ENCODE data around the gene KLK6.
A peak's percentile ranks its signal among the peaks of the same experiment; 100 is the strongest.

The KLK6 gene

GRCh38 chr19:50947123-50947522 is 22.3 kb downstream of the KLK6 start:
- DNase-seq, result no peak

GRCh38 chr19:50944795-50945194 is 24.6 kb downstream of the KLK6 start:
- DNase-seq, result no peak

GRCh38 chr19:50943074-50943828 is 26.1 kb downstream of the KLK6 start:
- DNase-seq, result no peak

- no peak for DNase-seq
Observed at GRCh38 chr19:50939596-50939995, 29.8 kb downstream of the KLK6 start.

GRCh38 chr19:50933640-50934039 is 35.8 kb downstream of the KLK6 start:
- no peak for DNase-seq

- no peak for DNase-seq
Observed at GRCh38 chr19:50932690-50933083, 36.7 kb downstream of the KLK6 start.

- DNase-seq, result no peak
Observed at GRCh38 chr19:50932018-50932689, 37.2 kb downstream of the KLK6 start.

GRCh38 chr19:50931023-50931422 is 38.4 kb downstream of the KLK6 start:
- no peak for DNase-seq

- DNase-seq, result no peak
Observed at GRCh38 chr19:50928831-50929230, 40.6 kb downstream of the KLK6 start.

GRCh38 chr19:50926144-50926543 is 43.2 kb downstream of the KLK6 start:
- DNase-seq, result no peak

- no peak for DNase-seq
Observed at GRCh38 chr19:50925734-50926133, 43.7 kb downstream of the KLK6 start.

GRCh38 chr19:50924586-50924985 is 44.8 kb downstream of the KLK6 start:
- no peak for DNase-seq

GRCh38 chr19:50922317-50922853 is 47.0 kb downstream of the KLK6 start:
- DNase-seq, result peak; percentile 83

GRCh38 chr19:50921426-50922316 is 47.7 kb downstream of the KLK6 start:
- no peak for DNase-seq

GRCh38 chr19:50916069-50916468 is 53.3 kb downstream of the KLK6 start:
- DNase-seq, result no peak

GRCh38 chr19:50912727-50913716 is 56.4 kb downstream of the KLK6 start:
- DNase-seq, result no peak

GRCh38 chr19:50912102-50912599 is 57.2 kb downstream of the KLK6 start:
- peak; percentile 38 for DNase-seq

GRCh38 chr19:50911206-50912101 is 57.9 kb downstream of the KLK6 start, which contains the start of gene KLK4:
Gene KLK4, minus strand, starts transcription at chr19:50911395. Its CDS starts 657 bp downstream, at chr19:50910738.
- DNase-seq, result no peak

GRCh38 chr19:50910722-50911121 is 58.7 kb downstream of the KLK6 start:
- DNase-seq, result no peak

GRCh38 chr19:50909240-50910070 is 59.9 kb downstream of the KLK6 start:
- DNase-seq, result peak; percentile 70
